Neural cell (in vitro differentiated cells): ENCODE measurements around the gene NRXN2. TPM values are rescaled to one million over a fixed set of nuclear protein-coding genes. Genes with fewer than 3 reads are reported as not detected.
"Not testable (repeated sequence)": the region's sequence is repeated elsewhere in the genome, so short reads cannot be mapped to it uniquely, and the experiment has no call there.

Source experiments
- H2AFZ ChIP-seq: fragments of 200-600, 300-800 bp; sonication (generic), shearing (Covaris generic); 2 replicates; pipeline ENCODE4 v1.6.0; 2014; ENCODE audit warnings: low read depth, mild to moderate bottlenecking, antibody characterized with exemption, low read length, moderate library complexity
- H3F3A ChIP-seq: fragments of 200-600 bp; shearing (Covaris generic); 2 replicates; pipeline ENCODE4 v1.6.1; 2016; ENCODE audit warnings: mild to moderate bottlenecking, moderate library complexity, mixed read lengths, antibody characterized with exemption, low read length; ENCODE audit not compliant: insufficient read depth, poor library complexity, severe bottlenecking
- H3K27ac ChIP-seq: fragments of 200-600, 300-800 bp; sonication (generic), shearing (Covaris generic); 2 replicates; pipeline ENCODE4 v1.5.1; 2014; ENCODE audit warnings: mild to moderate bottlenecking, low read length, moderate library complexity
- H3K27me3 ChIP-seq: fragments of 300-800, 200-600 bp; sonication (generic), shearing (Covaris generic); 2 replicates; pipeline ENCODE4 v1.6.0; 2014; ENCODE audit warnings: mild to moderate bottlenecking, low read depth, low read length, moderate library complexity; ENCODE audit not compliant: insufficient read depth
- H3K36me3 ChIP-seq: fragments of 300-800, 200-600 bp; sonication (generic), shearing (Covaris generic); 2 replicates; pipeline ENCODE4 v1.5.1; 2014; ENCODE audit warnings: mild to moderate bottlenecking, antibody characterized with exemption, low read length, moderate library complexity; ENCODE audit not compliant: insufficient read depth
- H3K4me2 ChIP-seq: fragments of 300-800, 200-600 bp; sonication (generic), shearing (Covaris generic); 2 replicates; pipeline ENCODE4 v1.6.0; 2014; ENCODE audit warnings: mild to moderate bottlenecking, low read length
- H3K4me3 ChIP-seq: fragments of 300-800, 200-600 bp; sonication (generic), shearing (Covaris generic); 2 replicates; pipeline ENCODE4 v1.5.1; 2014; ENCODE audit warnings: mild to moderate bottlenecking, low read length, moderate library complexity
- H3K79me2 ChIP-seq: fragments of 200-600 bp; shearing (Covaris generic); replicated peaks from 2 replicates; pipeline ENCODE4 v1.6.0; 2014; ENCODE audit warnings: mild to moderate bottlenecking, low read length, moderate library complexity; ENCODE audit not compliant: insufficient read depth
- H3K9ac ChIP-seq: fragments of 300-800, 200-600 bp; sonication (generic), shearing (Covaris generic); 2 replicates; pipeline ENCODE4 v1.6.1; 2016; ENCODE audit warnings: mild to moderate bottlenecking, low read length, mixed read lengths
- H3K9me2 ChIP-seq: fragments of 200-600 bp; shearing (Covaris generic); 2 replicates; pipeline ENCODE4 v1.6.1; 2016; ENCODE audit warnings: mild to moderate bottlenecking, low read length, mixed read lengths; ENCODE audit not compliant: insufficient read depth
- H3K9me3 ChIP-seq: fragments of 200-600, 300-800 bp; sonication (generic), shearing (Covaris generic); 2 replicates; pipeline ENCODE4 v1.6.1; 2016; ENCODE audit warnings: mild to moderate bottlenecking, mixed run types, low read length, moderate library complexity, mixed read lengths
- H4K20me1 ChIP-seq: fragments of 200-600 bp; shearing (Covaris generic); 2 replicates; pipeline ENCODE4 v1.6.1; 2016; ENCODE audit warnings: mild to moderate bottlenecking, mixed run types; ENCODE audit not compliant: insufficient read depth
- CTCF ChIP-seq: fragments of 450-650 bp; IDR thresholded peaks from 2 replicates; pipeline ENCODE4 v1.5.1; 2014; ENCODE audit warnings: antibody characterized with exemption, mild to moderate bottlenecking, moderate library complexity; ENCODE audit not compliant: poor library complexity, severe bottlenecking
- EP300 ChIP-seq: fragments of 450-650 bp; conservative IDR thresholded peaks from 2 replicates; pipeline ENCODE4 v1.6.1; 2014; ENCODE audit warnings: antibody characterized with exemption, mild to moderate bottlenecking, moderate library complexity; ENCODE audit not compliant: poor library complexity, severe bottlenecking
- EZH2 ChIP-seq: fragments of 200-600, 300-800 bp; shearing (Covaris generic), sonication (generic); IDR thresholded peaks from 2 replicates; pipeline ENCODE4 v1.6.1; 2014; ENCODE audit warnings: antibody characterized with exemption, low read length, borderline replicate concordance, mild to moderate bottlenecking; ENCODE audit not compliant: insufficient read depth, poor library complexity, severe bottlenecking
- MXI1 ChIP-seq: fragments of 450-650 bp; conservative IDR thresholded peaks from 2 replicates; pipeline ENCODE4 v1.6.1; 2014; ENCODE audit warnings: antibody characterized with exemption, mild to moderate bottlenecking; ENCODE audit not compliant: poor library complexity, severe bottlenecking
- POLR2AphosphoS5 ChIP-seq: IDR thresholded peaks from 2 replicates; pipeline ENCODE4 v1.6.1; 2012
- RAD21 ChIP-seq: fragments of 450-650 bp; conservative IDR thresholded peaks from 2 replicates; pipeline ENCODE4 v1.6.1; 2014; ENCODE audit warnings: antibody characterized with exemption, mild to moderate bottlenecking, moderate library complexity
- REST ChIP-seq: IDR thresholded peaks from 2 replicates; pipeline ENCODE4 v1.6.1; 2012; ENCODE audit warnings: borderline replicate concordance
- SMC3 ChIP-seq: fragments of 450-650 bp; conservative IDR thresholded peaks from 2 replicates; pipeline ENCODE4 v1.6.1; 2014; ENCODE audit warnings: antibody characterized with exemption, mild to moderate bottlenecking, moderate library complexity; ENCODE audit not compliant: poor library complexity
- TAF1 ChIP-seq: IDR thresholded peaks from 2 replicates; pipeline ENCODE4 v1.6.1; 2012; ENCODE audit warnings: low read depth
- polyA plus RNA-seq: library from polyadenylated mRNA; depleted of rRNA; stranded (reverse); fragments of >200 nt; gene quantifications from 2 replicates; pipeline ENCODE4 v1.2.3, GENCODE V29; 2014

Gene NRXN2
- polyA plus RNA-seq, 1 donor from 2014 or later, result 68.0 TPM

GRCh38 chr11:64562723-64563351 is 160.2 kb downstream of the NRXN2 start:
- no peaks in the 10 kb centered on the region for H4K20me1 ChIP-seq
- H3K4me3 ChIP-seq, result no peak overlapping the region

GRCh38 chr11:64561984-64562722 is 160.8 kb downstream of the NRXN2 start:
- H3K4me3 ChIP-seq, result no peak overlapping the region
- TF ChIP-seq EP300 (no peak), RAD21 (no peak), CTCF (no peak), POLR2AphosphoS5 (no peak), SMC3 (no peak), TAF1 (no peak), MXI1 (no peak), REST (no peak), EZH2 (no peak)
- H3K9me3 ChIP-seq, result no peaks in the 10 kb centered on the region
- H3K27ac ChIP-seq, result no peak overlapping the region
- H2AFZ ChIP-seq, result no peak overlapping the region
- no peaks in the 10 kb centered on the region for H3K27me3 ChIP-seq
- no peak overlapping the region for H3K9ac ChIP-seq
- no peak overlapping the region for H3K4me2 ChIP-seq
- no peaks in the 10 kb centered on the region for H3F3A ChIP-seq
- H3K36me3 ChIP-seq, result no peaks in the 10 kb centered on the region
- H4K20me1 ChIP-seq, result no peaks in the 10 kb centered on the region
- no peaks in the 10 kb centered on the region for H3K9me2 ChIP-seq
- no peaks in the 10 kb centered on the region for H3K79me2 ChIP-seq

More at GRCh38 chr11:64562723-64563351, 160.2 kb downstream of the NRXN2 start:
- no peak overlapping the region for H2AFZ ChIP-seq
- H3K4me2 ChIP-seq, result no peak overlapping the region
- H3K9me2 ChIP-seq, result no peaks in the 10 kb centered on the region
- H3K27ac ChIP-seq, result no peak overlapping the region
- H3K36me3 ChIP-seq, result no peaks in the 10 kb centered on the region
- no peaks in the 10 kb centered on the region for H3K27me3 ChIP-seq
- H3F3A ChIP-seq, result no peaks in the 10 kb centered on the region
- no peaks in the 10 kb centered on the region for H3K79me2 ChIP-seq
- TF ChIP-seq EZH2 (no peak), SMC3 (no peak), REST (no peak), RAD21 (no peak), MXI1 (no peak), EP300 (no peak), POLR2AphosphoS5 (no peak), TAF1 (no peak)
- H3K9ac ChIP-seq, result no peak overlapping the region
- H3K9me3 ChIP-seq, result no peaks in the 10 kb centered on the region

- not testable (repeated sequence) for H3K27me3 ChIP-seq, H3F3A ChIP-seq, H3K9me2 ChIP-seq, H4K20me1 ChIP-seq, H2AFZ ChIP-seq, H3K9me3 ChIP-seq, H3K36me3 ChIP-seq, H3K4me2 ChIP-seq, H3K9ac ChIP-seq, H3K27ac ChIP-seq, H3K79me2 ChIP-seq, H3K4me3 ChIP-seq
Measured at GRCh38 chr11:64561429-64561828, 161.6 kb downstream of the NRXN2 start.
